NCI-H2196 (cell line): ENCODE results near the gene SCRN1.
"Not testable (repeated sequence)": the region's sequence is repeated elsewhere in the genome, so short reads cannot be mapped to it uniquely, and the experiment has no call there.

Experiments
- DNase-seq: peaks from one replicate; lab custom pipeline; 2025; ENCODE audit not compliant: unreplicated experiment; lab: John Stamatoyannopoulos, UW

Gene SCRN1

DNA sequence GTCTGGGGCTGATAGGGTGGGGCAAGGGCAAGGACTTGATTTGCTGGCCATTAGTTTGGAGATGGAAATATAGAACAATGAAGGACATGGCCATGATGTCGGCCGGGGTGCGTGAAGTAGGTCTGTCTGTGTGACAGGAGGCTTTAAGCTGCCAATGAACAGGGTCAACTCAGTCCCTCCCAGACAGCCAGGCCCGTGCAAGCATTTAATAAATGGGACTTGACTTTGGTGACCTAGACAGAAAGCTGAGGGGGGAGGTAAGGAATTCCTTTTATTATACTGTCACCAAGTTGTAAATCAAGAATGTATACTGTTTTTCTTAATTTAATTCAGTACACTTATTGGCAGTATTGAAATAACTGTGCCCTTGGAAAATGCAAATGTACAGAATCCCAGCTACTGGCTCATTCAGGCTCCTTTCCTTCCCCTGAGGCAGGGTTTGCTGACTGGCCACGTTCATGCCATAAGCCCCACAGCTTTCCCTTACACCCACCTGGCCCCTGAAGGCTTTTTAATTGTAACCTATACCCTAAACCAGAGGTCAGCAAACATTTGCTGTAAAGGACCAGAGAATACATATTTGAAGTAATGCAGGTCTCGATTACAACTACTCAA lies 96.1 kb downstream of the SCRN1 start:
- no peak for DNase-seq

GRCh38 chr7:29892231-29892630 lies 97.4 kb downstream of the SCRN1 start:
- DNase-seq, result no peak

- DNase-seq, result no peak
Measured at GRCh38 chr7:29891766-29892165, 97.8 kb downstream of the SCRN1 start.

DNA sequence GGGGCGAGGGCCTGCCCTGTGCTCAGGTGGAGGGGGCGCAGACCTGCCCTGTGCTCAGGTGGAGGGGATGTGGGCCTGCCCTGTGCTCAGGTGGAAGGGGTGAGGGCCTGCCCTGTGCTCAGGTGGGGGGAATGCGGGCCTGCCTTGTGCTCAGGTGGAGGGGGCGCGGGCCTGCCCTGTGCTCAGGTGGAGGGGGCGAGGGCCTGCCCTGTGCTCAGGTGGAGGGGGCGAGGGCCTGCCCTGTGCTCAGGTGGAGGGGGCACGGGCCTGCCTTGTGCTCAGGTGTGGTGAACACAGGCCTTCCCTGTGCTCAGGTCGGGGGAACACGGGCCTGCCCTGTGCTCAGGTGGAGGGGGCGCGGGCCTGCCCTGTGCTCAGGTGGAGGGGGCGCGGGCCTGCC lies 98.8 kb downstream of the SCRN1 start:
- DNase-seq, result not testable (repeated sequence)

GRCh38 chr7:29890251-29890650 lies 99.3 kb downstream of the SCRN1 start:
- DNase-seq, result no peak

DNA sequence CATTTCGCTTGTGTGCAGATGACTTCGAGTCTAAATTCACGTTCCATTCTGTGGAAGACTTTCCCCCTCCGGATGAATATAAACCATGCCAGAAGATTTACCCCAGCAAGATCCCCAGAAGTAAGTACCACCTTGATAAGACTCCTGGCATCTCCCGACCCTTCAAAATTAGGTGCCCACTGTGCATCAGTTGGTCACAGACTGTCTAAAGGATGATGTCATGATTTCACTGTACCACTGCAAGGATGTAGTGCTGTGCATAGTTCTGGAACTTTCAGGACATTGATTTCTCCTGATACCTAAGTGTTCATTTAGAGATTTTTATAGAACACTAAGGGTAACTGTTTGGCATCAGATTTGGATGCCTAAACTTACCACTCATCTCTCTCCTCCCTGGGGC lies 100.3 kb downstream of the SCRN1 start:
- no peak for DNase-seq

DNA sequence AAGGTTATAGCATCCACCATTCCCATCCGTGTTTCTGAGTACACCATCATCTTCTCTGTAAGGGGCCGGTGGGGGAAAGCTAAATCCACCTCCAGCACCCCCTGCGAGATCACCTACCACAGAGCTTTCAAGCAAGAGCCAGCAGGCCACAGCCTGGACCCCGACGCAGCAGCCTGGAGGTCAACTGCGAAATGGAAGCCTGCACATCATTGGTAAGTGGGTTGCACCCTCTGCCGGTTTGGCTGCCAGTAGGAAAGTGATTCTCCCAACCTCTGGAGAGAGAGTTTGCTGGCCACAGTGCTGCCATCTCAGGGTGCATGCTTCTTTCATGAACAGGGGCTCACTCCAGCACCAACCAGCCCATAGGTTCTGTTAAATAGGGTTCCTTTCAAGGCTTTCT lies 101.6 kb downstream of the SCRN1 start:
- DNase-seq, result no peak

GRCh38 chr7:29886827-29887226 lies 102.8 kb downstream of the SCRN1 start:
- no peak for DNase-seq

- DNase-seq, result no peak
Measured at GRCh38 chr7:29885626-29886025, 104.0 kb downstream of the SCRN1 start.

GRCh38 chr7:29884399-29885272 lies 105.0 kb downstream of the SCRN1 start:
- peak; percentile 47 for DNase-seq

DNA sequence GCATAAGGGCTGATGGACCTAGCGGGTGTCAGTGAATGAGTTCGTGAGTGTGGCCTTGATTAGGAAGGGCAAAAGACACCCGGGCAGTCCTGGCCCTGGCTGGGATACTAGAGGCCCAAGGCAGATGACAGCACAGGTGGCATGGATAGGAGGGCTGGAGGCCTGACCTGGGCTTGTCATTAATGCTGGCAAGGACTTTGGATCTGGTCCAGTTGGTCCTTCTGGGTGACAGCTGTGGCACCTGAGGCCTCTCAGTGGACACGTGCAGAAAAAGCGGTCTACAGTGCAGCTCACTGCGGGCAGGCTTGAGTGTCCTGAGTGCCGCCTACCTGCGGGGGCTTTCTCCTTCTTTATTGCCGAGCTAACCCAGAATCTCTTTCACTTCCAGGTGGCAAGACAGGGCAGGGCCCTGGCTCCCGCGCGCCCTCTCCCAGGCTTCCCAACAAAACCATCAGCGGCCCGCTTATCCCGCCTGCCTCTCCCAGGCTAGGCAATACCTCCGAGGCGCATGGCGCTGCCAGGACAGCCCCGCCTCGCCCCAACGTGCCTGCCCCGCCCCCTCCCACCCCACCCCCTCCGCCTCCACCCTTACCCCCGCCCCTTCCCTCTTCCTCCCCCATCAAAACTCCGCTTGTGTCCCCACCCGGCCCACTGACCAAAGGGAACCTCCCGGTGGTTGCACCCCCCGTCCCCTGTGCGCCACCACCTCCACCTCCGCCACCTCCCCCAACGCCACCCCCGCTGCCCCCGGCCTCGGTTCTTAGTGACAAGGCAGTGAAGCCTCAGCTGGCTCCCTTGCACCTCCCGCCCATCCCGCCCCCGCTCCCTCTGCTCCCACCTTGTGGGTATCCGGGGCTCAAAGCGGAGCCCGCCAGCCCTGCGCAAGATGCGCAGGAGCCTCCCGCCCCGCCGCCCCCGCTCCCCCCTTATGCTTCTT lies 105.9 kb downstream of the SCRN1 start:
- DNase-seq, result peak; percentile 43

- DNase-seq, result no peak
Measured at GRCh38 chr7:29882481-29882880, 107.1 kb downstream of the SCRN1 start.

GRCh38 chr7:29881724-29882123 lies 107.9 kb downstream of the SCRN1 start:
- DNase-seq, result no peak

- no peak for DNase-seq
Measured at GRCh38 chr7:29879609-29880008, 110.0 kb downstream of the SCRN1 start.

- DNase-seq, result peak; percentile 40
Measured at GRCh38 chr7:29878081-29878688, 111.4 kb downstream of the SCRN1 start.

- peak; percentile 63 for DNase-seq
Measured at GRCh38 chr7:29877196-29877595, 112.4 kb downstream of the SCRN1 start.

GRCh38 chr7:29875741-29876140 lies 113.9 kb downstream of the SCRN1 start:
- DNase-seq, result no peak

GRCh38 chr7:29873644-29874294 lies 115.8 kb downstream of the SCRN1 start:
- DNase-seq, result no peak

GRCh38 chr7:29871787-29872398 lies 117.7 kb downstream of the SCRN1 start:
- DNase-seq, result no peak
